M059J (cell line): ENCODE results near the gene TRIP13. TPM values are rescaled to one million over a fixed set of nuclear protein-coding genes. Genes with fewer than 3 reads are reported as not detected.

Experiments used
- DNase-seq: peaks from one replicate; pipeline ENCODE4 v3.0.0-alpha.2; 2012; ENCODE audit warnings: low read depth
- total RNA-seq: library from RNA; depleted of rRNA; stranded (reverse); fragments of >200 nt; shearing (Covaris generic); gene quantifications from 2 replicates; pipeline ENCODE4 v1.2.3, GENCODE V29; 2014

Gene TRIP13
- total RNA-seq, 1 experiment from 2014 or later: 62.9 TPM

- DNase-seq: no peak
Observed at GRCh38 chr5:854966-855743, 37.5 kb upstream of the TRIP13 start.

GRCh38 chr5:855771-856530 lies 36.7 kb upstream of the TRIP13 start:
- no peak for DNase-seq

- no peak for DNase-seq
Observed at GRCh38 chr5:856531-857425, 35.9 kb upstream of the TRIP13 start.

GRCh38 chr5:858726-859125 lies 34.0 kb upstream of the TRIP13 start:
- DNase-seq: no peak

GRCh38 chr5:859391-859790 lies 33.3 kb upstream of the TRIP13 start:
- DNase-seq: no peak

- no peak for DNase-seq
Observed at GRCh38 chr5:859798-860296, 32.8 kb upstream of the TRIP13 start.

GRCh38 chr5:860506-861150 lies 32.1 kb upstream of the TRIP13 start:
- no peak for DNase-seq

GRCh38 chr5:861442-862366 lies 31.0 kb upstream of the TRIP13 start:
- no peak for DNase-seq

- DNase-seq: peak; percentile 43
Observed at GRCh38 chr5:862367-863243, 30.1 kb upstream of the TRIP13 start.

- DNase-seq: no peak
Observed at GRCh38 chr5:863244-863805, 29.4 kb upstream of the TRIP13 start.

- no peak for DNase-seq
Observed at GRCh38 chr5:864492-865167, 28.1 kb upstream of the TRIP13 start.

GRCh38 chr5:865168-865521 lies 27.5 kb upstream of the TRIP13 start:
- DNase-seq: no peak

- no peak for DNase-seq
Observed at GRCh38 chr5:865771-866170, 26.9 kb upstream of the TRIP13 start.

GRCh38 chr5:867300-867870 lies 25.3 kb upstream of the TRIP13 start:
- no peak for DNase-seq

- no peak for DNase-seq
Observed at GRCh38 chr5:868428-869135, 24.1 kb upstream of the TRIP13 start.

GRCh38 chr5:870956-871355 lies 21.7 kb upstream of the TRIP13 start:
- no peak for DNase-seq

GRCh38 chr5:871596-872298 lies 20.9 kb upstream of the TRIP13 start:
- DNase-seq: no peak
